Measurements from ENCODE around the gene ENOX2.

GRCh38 chrX:130715299-130715698 lies 187.7 kb downstream of the ENOX2 start:
- TF ChIP-seq CBX3 (IDR thresholded peaks at IDR 0.05; ENCODE audit: low read depth) (no peak), CTCF (IDR thresholded peaks at IDR 0.05 in 2 of 3, conservative IDR thresholded peaks at IDR 0.05 in 1 of 3; ENCODE audit: borderline replicate concordance in 1 of 3, insufficient read depth in 1 of 3, low read depth in 2 of 3, low read length in 2 of 3) (no peak), POLR2AphosphoS5 (IDR thresholded peaks at IDR 0.05; ENCODE audit: low read depth, low read length) (no peak), ZFX (IDR thresholded peaks at IDR 0.05) (no peak), MAX (IDR thresholded peaks at IDR 0.05) (no peak), SP1 (IDR thresholded peaks at IDR 0.05; ENCODE audit: low read depth) (no peak), POLR2A (IDR thresholded peaks at IDR 0.05; ENCODE audit: borderline replicate concordance, extremely low read depth, insufficient read depth, insufficient read length) (no peak), SIN3A (IDR thresholded peaks at IDR 0.05; ENCODE audit: low read depth) (no peak), JUND (IDR thresholded peaks at IDR 0.05) (no peak), REST (IDR thresholded peaks at IDR 0.05; ENCODE audit: low read depth) (no peak)

All from HCT116 (cell line).